HG03520 (cell line): ENCODE data around the gene MORC3.

ENCODE experiments used
- ATAC-seq: cut with Tn5 transposase; IDR thresholded peaks from one replicate; pipeline ENCODE4 v1.9.1; 2021; ENCODE audit warnings: mild to moderate bottlenecking, moderate library complexity; ENCODE audit not compliant: unreplicated experiment

The MORC3 gene

GRCh38 chr21:36419996-36420395 lies 100.0 kb downstream of the MORC3 start:
- no peak for ATAC-seq

- ATAC-seq: no peak
Measured at GRCh38 chr21:36420571-36421339, 100.8 kb downstream of the MORC3 start.

DNA sequence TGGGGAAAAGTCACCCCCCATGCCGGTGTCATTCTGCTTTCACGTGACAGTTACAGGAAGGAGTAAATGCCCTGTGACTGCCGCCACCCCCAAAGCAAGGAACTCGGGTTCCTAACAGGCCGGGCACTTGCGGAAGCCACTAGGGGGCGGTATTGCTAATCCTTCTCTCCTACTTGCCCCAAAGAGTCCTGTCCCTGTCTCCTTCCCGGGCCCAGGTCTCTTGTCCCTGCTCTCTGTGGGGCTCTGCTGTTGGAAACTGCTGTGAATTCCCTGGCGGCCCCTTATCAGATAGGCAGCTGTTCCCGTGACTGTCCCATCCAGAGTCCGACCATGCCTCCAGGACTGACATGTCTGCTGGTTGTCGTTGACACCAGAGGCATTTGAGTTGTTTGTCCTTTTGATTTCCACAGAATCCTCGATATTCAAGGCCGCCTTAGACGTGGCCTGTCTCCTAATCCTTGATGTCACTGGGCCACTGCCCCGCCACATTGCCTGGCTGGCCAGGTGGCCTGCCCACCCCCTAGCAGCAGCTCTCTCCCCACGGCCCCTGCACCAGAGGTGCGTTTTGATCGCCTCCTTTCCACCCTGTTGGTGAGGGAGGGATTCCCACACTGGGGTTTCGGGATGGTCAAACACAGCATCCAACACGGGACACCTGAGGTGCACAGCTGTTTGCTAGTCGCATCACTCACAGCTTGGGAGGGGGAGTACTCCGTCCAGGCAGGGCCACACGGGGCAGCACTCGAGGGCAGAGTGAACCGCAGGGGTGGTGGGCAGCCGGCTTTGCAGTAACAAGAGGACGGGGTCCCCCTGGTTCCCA lies 102.5 kb downstream of the MORC3 start:
- no peak for ATAC-seq

DNA sequence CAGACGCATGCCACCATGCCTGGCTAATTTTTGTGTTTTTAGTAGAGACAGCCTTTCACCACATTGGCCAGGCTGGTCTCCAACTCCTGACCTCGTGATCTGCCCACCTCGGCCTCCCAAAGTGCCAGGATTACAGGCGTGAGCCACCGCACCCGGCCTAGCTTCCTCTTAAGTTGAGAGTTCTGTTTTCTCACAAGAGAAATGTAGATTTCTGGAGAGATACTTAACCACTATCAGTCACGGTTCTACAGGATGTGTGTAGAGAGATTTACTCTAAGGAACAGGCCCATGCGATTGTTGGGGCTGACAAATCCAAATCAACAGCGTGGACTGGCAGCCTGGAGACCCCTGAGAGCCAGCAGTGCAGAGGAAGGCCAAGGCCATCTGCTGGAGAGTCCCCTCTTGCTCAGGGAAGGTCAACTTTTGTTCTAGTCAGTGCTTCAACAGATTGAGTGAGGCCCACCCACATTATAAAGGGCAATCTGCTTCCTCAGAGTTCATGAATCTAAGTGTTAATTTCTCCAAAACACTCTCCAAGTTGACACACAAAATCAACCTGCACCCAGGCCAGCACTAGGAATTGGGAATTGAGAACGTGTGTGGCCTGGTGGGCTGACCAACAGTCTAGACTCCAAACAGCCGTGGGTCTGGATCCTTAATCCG lies 103.9 kb downstream of the MORC3 start:
- no peak for ATAC-seq

GRCh38 chr21:36424592-36424991 lies 104.6 kb downstream of the MORC3 start:
- no peak for ATAC-seq

- no peak for ATAC-seq
Measured at GRCh38 chr21:36425286-36425685, 105.3 kb downstream of the MORC3 start.
